NCI-H2196 (cell line): Measurements from ENCODE around the gene ANGPTL2.
"Not testable (repeated sequence)": the region's sequence is repeated elsewhere in the genome, so short reads cannot be mapped to it uniquely, and the experiment has no call there.

Experiments
- DNase-seq: peaks from one replicate; lab custom pipeline; 2025; ENCODE audit not compliant: unreplicated experiment; lab: John Stamatoyannopoulos, UW

Gene ANGPTL2

DNA sequence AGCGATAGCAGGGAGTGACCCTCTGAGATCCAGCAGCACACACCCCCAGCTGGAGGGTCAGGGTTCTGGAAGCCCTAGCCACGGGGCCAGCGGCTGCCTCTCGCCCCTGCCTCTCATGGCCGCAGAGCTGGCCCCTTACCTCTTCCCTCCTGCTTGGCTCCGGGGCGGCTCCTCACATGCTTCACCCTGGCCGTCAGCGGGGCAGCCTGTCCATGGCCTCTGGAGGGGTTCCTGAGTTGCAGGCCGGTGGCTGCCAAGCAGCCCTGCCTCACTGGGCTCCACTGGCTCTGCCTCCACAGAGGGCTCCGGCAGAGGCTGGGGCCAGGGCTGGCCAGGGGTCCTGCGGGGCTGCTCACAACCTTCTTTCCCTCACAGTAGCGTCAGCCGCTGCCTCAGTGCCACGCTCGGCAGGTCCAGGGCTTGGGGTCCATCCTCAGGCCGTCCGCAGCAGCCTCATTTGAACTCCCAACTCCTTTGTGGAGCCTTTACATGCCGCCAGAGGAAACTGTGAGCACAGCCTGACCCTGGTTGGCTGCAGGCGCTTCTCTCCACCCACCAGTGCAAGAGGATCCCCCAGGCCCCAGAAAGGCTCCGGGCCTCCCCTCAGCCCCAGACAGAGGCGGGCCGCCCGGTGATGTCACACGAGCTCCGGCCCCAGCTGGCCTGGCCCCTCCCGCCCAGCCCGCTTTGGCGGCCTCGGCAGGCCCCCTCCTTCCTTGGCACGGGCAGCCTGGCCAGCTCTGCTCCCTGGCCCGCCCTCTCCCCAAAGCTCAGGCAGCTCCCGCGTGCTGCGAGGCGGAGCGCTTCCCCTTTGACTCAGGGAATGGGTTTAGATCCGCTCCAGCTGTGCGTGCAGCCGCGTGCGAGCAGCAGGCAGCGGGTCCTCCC lies at the start of gene ANGPTL2:
TSS of gene ANGPTL2 (minus strand) at position 460 of the 888 bp plus-strand sequence. CDS start 13,904 bp downstream, outside the sequence.
- no peak for DNase-seq

DNA sequence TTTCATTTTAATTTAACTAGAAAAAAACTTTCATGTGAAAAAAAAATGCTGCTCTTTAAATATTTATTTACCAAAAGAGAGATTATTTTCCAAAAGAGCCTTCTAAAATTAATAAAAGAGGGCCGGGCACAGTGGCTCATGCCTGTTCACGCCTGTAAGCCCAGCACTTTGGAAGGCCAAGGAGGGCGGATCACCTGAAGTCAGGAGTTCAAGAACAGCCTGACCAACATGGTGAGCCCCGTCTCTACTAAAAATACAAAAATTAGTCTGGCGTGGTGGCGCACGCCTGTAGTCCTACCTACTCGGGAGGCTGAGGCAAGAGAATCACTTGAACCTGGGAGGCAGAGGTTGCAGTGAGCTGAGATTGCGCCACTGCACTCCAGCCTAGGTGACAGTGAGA lies 48.9 kb upstream of the ANGPTL2 start:
- not testable (repeated sequence) for DNase-seq

DNA sequence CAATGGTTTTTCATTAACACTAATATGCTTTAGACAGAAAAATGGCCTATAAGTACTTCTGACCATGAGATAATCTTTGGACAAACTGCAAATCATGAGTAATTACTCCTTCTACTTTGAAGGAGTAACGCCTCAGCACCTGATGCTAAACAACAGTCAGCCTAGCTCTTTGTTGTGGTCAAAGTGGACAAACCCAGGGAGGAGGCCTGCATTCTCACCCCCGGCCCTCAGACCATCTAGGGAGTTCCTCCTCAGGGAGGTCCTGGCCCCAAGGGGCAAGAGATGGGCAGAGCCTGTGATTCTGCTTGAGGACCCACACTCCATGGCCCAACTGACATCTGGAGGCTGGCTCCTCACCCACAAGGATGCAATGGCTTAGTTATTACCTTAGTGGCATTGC lies 48.2 kb upstream of the ANGPTL2 start:
- no peak for DNase-seq

DNA sequence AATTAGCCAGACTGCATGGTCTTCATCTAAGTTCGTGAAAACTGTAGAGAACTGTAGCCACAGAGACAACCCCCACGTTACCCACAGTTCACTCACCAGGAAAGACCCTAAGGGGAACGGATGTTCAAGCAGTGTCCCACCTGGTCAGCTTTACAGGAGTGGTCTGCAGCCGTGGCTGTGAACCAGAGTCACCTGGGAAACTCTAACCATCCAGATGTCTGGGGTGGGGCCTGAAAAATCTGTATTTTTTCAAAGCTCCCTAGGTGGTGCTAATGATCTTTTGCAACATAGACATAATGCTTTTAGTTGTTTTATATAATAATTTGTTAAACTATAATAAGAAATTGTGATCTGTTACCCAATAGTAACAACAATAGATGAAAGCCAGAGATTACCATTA lies 47.7 kb upstream of the ANGPTL2 start:
- DNase-seq, result no peak

GRCh38 chr9:127169575-127169883 lies 47.1 kb upstream of the ANGPTL2 start:
- DNase-seq, result no peak

DNA sequence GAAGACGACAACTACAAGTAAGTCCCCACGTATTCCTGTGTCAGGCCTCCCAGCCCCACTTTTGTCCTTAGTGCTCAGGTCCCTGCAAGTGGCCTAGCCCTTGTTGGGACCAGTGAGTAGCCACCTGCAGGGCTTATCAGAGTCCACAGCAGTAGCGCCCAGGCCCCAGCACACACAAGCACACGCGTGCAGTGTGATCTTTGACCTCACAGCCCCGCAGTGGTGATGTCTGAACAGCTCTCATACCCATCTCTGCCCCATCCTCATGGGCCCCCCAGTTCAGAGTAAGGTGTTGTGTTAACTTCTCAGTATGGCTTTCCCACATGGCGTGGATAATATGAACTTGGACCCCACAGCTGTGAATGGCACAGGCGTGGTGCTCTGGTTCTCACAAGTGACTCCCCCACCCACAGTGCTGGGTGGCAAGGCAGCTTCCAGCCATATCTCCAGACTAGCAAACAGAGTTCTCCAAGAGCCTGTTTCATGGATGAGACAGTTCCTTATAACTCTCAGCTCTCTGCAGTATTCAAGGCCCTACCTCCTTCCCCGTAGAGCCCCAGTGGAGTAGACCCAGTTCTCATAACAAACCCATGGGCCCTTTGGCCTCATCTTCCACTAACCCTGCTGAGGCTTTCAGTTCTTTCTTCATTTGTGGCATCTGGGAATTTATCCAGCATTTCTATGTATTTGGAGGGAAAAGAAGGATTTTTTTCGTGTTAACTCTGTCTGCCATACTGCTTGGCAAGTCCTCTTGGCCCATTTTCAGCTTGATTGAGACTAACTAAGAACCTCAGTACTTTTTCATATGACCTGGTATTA lies 46.5 kb upstream of the ANGPTL2 start:
- DNase-seq, result no peak

DNA sequence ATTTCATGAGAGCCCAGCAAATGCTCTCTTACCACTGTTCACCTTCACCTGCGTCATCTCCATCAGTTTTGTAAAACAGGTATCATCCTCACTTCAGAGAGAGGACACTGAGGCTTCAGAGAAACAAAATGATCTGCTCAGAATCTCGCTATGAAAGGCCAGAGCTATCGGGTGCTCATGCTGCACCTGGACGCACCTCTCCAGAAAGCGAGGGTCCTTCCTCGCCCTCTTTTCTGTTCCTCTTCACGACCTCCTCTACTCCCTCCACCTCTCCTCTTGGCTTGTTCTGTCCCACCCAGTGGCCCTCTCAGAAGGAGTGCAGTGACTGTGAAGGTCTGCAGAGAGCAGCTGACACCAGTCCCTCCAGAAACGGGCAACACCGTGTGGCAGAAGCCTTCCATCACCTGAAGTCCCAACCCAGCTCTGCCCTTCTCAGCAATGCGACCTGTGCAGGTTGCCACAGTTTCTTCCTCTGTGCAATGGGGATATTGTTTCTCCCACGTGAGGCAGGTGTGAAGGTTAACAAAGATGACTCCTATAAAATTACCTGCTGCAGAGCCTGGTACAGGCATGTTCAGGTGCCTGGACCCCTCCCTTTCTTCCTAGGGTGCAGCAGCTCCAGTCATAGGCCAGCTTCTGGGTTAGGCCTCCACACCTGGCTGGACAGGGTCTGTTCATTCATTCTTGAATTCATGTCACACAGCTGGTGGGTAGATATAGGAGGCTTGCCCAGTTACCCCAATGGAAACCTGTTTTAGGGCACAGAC lies 45.3 kb upstream of the ANGPTL2 start:
- DNase-seq, result no peak

DNA sequence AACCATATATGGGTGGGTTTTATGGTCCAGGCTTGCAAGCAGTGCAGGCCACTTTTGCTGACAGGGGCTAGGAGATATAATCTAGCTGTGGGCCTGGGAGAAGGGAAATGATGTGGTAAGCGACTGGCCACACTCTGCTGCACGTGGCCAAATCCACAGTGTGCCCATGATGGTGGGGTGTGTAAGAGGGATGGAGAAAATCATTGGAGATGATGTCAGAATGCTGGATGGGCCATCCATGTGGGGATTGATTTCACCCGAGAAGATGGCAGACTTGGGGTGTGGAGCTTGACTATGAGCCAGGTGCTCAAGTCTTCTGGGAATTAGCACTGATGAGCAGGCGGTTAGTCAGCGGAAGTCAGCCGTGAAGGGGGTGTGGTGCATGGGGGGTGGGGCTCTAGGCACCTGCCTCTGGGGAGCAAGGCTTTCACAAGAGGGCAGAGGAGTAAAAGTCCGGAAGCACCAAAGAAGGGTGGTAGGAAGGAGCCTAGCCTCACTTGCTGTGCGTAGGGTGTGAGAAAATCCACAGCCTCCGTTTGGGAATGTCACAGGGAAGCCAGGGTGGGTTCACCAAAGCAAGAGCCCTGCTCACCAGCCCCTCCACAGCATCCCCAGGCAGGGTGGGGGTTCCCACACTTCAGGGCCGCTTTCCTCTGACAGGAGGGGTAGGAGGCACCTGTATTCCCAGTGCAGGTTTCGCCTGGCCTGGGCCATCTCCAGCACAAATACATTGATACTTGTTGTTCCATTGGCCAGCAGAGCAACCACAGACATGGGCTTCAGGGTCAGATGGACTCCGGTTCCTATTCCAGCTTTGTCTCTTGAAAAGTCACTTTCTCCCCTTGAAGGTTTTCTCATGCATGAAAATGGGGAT lies 44.5 kb upstream of the ANGPTL2 start:
- no peak for DNase-seq

GRCh38 chr9:127166111-127166510 lies 43.7 kb upstream of the ANGPTL2 start:
- no peak for DNase-seq

GRCh38 chr9:127165116-127165515 lies 42.7 kb upstream of the ANGPTL2 start:
- no peak for DNase-seq

DNA sequence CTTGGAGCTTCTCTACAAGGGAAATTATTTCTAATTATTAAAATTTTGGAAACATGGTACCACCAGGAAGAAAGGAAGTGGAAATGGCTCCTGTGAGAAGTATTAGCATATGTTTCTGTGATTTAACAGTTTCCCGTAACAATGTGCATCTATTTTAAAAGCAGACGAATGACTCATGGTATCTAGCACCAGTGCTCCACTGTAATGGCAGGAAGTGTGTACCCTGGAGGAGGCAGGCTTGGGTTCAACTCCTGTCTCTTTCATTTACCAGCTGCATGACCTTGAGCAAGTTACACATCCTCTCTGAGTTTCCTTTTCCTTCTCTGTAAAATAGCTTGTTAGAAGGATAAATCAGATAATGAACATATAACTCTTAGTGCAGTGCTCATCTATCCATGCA lies 41.0 kb upstream of the ANGPTL2 start:
- no peak for DNase-seq

DNA sequence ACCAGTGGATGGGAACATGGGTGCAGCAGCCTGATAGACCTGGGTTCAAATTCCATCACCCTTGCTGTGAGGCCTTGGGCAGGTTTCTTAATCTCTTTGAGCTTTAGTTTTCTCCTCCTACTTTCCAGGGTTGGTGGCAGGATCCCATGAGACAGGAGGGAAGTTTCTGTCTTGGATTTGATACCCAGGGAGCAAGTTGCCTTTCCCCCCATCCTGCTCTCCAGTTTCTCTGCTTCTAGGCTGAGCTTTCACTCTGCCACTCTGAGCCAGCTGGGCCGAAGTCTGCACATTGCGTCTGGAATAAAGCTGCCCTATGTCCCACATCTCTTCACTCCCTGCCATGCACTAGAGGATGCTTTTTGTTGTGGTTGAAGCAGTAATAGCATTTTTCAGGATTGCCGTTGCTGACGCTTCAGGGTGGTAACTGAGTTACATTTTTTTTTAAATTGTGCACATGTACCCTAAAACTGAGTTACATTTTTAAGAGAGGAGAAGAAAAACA lies 40.5 kb upstream of the ANGPTL2 start:
- DNase-seq, result no peak

DNA sequence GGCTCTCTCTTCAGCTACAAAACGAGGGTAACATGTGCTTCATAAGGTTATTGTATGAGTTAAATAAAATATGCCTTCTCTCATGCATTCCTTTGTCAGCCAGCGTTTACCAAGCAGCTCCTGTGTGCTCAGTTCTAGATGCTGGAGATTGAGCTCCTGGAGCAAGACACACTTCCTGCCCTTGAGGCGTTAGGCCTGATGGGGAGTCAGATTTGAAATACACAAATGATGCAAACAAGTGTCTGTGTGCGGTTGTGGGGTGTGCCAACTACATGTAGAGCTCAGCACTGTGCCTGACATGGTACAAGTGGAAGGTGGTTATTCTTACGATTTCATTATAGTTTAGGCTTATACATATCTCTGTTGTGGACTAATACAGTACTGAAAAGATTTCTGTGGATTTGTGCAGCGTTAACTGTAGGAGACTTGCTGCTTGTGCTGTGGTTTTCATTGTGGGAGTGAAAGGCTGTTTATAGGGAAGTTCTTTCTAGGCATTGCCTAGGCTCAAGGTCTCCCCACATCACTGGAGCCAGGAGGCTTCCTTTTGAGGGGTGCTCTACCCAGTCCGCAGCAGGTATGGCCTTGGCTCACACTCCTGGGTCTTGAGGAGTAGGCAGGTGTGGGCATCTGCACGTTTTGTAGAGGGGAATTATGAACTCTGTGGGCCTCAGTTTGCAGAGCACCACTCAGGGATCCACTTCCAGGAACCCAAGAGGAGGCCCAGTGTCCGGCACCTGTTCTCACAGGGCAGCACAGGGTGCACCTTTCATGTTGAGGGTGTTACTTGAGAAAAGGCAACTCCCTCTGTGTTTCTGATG lies 39.8 kb upstream of the ANGPTL2 start:
- no peak for DNase-seq

DNA sequence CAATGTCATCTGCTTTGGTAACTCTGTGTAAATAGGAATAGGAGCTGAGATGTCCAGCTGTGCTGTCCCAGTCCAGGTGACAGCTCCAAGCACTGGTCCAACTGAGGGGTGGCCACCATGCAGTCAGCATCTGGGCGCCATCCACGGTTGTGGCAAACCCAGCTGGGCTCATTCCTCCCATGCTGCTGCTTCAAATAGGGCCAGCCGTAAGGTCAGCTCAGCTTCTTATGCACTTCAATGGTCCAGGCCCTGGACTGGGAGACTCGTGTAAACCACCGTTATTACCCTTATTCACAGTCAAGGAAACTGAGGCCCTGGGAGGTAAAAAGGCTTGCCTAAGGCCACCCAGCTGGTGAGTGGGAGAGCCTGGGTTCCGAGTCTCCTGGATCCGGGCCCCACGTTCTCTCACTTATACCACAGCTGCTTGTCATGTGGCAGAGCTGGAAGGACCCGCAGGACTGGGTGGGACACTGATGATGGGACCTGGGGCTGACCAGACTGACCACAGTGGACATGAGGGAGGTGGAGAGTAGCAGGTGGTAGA lies 38.7 kb upstream of the ANGPTL2 start:
- no peak for DNase-seq

DNA sequence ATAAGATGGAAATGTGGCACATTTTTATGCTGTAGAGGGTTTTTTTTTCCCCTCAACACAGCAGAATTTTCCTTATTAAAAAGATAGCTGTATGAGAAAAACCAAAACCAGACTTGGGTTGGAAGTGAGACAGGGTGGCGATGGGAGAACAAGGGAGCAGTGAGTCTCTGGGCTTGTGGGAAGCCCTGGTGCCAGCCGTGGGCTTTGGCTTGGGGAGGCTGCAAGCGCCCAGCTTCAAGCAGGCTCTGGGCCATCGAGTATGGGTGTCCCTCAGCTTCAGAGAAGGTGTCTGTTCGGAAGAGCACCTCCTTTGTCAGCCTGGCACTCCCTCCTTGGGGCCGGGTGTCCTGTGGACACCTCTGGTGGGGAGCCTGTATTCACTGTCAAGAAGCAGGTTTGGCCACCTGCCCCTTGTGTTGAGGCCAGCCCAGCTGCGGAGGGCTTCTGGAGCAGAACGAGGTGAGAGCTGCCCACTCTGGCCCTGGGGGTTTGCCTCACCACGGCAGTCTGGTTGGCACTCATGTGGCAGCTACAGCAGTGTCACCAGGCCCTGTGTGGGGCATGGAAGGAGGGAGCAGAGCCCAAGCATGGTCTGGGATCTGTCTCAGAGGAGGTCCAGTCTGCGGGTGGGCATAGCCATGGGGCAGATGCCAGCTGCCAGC lies 37.6 kb upstream of the ANGPTL2 start:
- no peak for DNase-seq

GRCh38 chr9:127159325-127159801 lies 36.9 kb upstream of the ANGPTL2 start:
- no peak for DNase-seq

DNA sequence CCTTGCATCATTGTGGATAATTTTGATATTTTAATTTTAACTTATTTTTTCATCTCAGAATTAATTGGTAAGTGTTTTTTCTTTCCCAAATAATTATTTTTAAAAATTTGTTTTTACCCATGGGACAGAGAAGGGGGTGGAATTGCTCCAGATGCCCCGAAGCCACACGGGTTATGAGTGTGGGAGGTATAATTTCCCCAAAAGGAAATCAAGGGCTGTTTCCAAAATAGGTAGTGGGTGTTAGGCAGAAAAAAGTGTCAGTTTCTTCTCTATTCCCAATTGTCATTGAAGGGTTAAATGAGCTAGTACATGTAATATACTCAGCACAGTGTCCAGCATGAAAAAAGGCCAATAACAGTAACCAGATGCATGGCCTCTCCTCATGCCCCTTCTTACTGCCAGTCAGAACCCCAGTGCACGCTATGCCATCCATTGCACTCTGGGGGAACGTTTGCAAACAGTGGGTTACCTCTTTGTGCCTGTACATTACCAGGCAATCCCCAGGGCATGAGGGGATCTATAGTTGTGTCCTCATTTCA lies 36.4 kb upstream of the ANGPTL2 start:
- DNase-seq, result no peak

GRCh38 chr9:127155314-127155960 lies 33.0 kb upstream of the ANGPTL2 start:
- DNase-seq, result no peak
